DOHH2 (cell line): Measurements from ENCODE around the gene RAB39A.

Source experiments
- EZH2phosphoT487 ChIP-seq: fragments of 200-600 bp; sonication (generic); IDR thresholded peaks from 2 replicates; pipeline ENCODE4 v1.6.1; 2017; ENCODE audit warnings: borderline replicate concordance, mild to moderate bottlenecking, antibody characterized with exemption, low read length, moderate library complexity, mixed read lengths
- TF ChIP-seq, protein P1 (sequence below): fragments of 200-600 bp; sonication (generic); IDR thresholded peaks from one replicate; pipeline ENCODE4 v1.5.1; 2014; ENCODE audit warnings: antibody characterized with exemption, mild to moderate bottlenecking, low read depth, low read length; ENCODE audit not compliant: poor library complexity, severe bottlenecking

DNA sequence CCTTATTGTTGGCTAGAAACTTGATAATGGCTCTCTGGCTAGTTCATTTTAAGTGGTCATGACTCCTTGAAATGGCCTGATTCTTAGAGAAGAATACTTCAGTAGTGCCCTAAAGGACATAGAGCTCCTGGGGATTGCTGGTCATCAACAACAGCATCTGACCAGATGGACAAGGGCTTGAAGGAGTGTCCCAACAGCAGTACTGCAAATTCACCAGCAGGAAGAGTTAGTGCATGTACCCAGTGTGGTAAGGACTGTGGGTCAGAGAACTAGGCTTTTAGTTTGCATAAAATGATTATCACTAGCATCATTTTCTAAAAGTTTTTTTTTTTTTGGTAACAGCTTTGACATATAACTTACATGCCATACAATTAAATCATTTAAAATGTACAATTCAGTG, 41.0 kb downstream of the RAB39A start:
- TF ChIP-seq EZH2phosphoT487: no peak
- TF ChIP-seq, protein P1, sequence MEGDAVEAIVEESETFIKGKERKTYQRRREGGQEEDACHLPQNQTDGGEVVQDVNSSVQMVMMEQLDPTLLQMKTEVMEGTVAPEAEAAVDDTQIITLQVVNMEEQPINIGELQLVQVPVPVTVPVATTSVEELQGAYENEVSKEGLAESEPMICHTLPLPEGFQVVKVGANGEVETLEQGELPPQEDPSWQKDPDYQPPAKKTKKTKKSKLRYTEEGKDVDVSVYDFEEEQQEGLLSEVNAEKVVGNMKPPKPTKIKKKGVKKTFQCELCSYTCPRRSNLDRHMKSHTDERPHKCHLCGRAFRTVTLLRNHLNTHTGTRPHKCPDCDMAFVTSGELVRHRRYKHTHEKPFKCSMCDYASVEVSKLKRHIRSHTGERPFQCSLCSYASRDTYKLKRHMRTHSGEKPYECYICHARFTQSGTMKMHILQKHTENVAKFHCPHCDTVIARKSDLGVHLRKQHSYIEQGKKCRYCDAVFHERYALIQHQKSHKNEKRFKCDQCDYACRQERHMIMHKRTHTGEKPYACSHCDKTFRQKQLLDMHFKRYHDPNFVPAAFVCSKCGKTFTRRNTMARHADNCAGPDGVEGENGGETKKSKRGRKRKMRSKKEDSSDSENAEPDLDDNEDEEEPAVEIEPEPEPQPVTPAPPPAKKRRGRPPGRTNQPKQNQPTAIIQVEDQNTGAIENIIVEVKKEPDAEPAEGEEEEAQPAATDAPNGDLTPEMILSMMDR: no peak
